ENCODE measurements around the gene GCKR. TPM values are rescaled to one million over a fixed set of nuclear protein-coding genes. Genes with fewer than 3 reads are reported as not detected.

Gene GCKR
- total and polyA plus RNA-seq, 2 of the 13 experiments (the other 11 are each of a cell fraction or from before 2014, with no cell fraction given), result 15.2 to 48.3 TPM

DNA sequence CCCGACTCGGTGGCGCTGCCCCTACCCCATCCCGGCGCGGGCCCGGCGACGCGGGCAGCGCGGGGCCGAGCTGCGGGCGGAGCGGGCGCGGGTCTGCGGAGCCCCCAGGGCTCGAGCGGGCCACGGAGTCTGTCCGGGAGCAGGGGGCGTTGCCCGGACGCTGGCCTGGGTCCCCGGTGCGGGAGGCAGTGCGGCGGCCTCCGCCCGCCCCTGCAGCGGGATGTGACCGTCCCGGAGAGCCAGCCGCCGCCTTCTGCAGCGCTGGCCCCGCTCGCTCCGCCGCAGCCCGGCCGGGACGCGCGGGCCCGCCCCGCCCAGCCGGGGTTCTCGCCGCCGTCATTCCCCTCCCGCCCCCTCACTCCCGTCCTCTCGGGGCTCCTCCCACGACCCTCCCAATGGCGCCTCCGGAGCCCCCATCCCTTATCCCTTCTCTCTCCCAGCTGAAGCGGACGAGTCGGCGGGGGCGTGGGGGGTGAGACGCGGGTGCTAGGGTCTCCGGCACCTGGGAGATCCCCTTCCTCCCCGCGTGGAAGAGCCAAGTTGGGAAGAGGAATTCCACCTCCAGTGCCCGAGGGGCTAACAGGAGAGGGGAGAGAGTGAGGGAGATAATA is 1.6 kb upstream of the GCKR start, which contains the start of gene FNDC4 (continued):
- TF ChIP-seq, protein P1, sequence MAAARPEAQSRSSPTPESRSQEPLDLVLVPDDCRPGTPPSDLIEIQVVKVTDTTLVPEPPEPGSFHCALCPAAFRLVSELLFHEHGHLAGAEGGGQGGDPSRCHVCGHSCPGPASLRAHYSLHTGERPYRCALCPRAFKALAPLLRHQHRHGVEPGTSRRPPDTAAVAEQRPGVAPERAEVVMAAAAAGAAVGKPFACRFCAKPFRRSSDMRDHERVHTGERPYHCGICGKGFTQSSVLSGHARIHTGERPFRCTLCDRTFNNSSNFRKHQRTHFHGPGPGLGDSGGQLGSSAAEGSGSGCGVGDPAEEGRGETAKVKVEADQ (CRISPR knock-in tag; IDR thresholded peaks at IDR 0.05; ENCODE audit: borderline replicate concordance), result peak; percentile 83; the same call in 1 of the 2 replicates
- TF ChIP-seq TMF1 (CRISPR knock-in tag; IDR thresholded peaks at IDR 0.05; ENCODE audit: low read depth), result peak; percentile 40; the same call in 1 of the 2 replicates
- TF ChIP-seq, protein P2, sequence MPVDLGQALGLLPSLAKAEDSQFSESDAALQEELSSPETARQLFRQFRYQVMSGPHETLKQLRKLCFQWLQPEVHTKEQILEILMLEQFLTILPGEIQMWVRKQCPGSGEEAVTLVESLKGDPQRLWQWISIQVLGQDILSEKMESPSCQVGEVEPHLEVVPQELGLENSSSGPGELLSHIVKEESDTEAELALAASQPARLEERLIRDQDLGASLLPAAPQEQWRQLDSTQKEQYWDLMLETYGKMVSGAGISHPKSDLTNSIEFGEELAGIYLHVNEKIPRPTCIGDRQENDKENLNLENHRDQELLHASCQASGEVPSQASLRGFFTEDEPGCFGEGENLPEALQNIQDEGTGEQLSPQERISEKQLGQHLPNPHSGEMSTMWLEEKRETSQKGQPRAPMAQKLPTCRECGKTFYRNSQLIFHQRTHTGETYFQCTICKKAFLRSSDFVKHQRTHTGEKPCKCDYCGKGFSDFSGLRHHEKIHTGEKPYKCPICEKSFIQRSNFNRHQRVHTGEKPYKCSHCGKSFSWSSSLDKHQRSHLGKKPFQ (CRISPR knock-in tag; IDR thresholded peaks at IDR 0.05; ENCODE audit: insufficient replicate concordance), result no peak
- no peak for TF ChIP-seq ZNF235 (CRISPR knock-in tag; IDR thresholded peaks at IDR 0.05; ENCODE audit: borderline replicate concordance)
- TF ChIP-seq, protein P3, sequence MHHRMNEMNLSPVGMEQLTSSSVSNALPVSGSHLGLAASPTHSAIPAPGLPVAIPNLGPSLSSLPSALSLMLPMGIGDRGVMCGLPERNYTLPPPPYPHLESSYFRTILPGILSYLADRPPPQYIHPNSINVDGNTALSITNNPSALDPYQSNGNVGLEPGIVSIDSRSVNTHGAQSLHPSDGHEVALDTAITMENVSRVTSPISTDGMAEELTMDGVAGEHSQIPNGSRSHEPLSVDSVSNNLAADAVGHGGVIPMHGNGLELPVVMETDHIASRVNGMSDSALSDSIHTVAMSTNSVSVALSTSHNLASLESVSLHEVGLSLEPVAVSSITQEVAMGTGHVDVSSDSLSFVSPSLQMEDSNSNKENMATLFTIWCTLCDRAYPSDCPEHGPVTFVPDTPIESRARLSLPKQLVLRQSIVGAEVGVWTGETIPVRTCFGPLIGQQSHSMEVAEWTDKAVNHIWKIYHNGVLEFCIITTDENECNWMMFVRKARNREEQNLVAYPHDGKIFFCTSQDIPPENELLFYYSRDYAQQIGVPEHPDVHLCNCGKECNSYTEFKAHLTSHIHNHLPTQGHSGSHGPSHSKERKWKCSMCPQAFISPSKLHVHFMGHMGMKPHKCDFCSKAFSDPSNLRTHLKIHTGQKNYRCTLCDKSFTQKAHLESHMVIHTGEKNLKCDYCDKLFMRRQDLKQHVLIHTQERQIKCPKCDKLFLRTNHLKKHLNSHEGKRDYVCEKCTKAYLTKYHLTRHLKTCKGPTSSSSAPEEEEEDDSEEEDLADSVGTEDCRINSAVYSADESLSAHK (CRISPR knock-in tag; IDR thresholded peaks at IDR 0.05; ENCODE audit: borderline replicate concordance), result no peak
- peak; percentile 88 for TF ChIP-seq ZNF263 (CRISPR knock-in tag; IDR thresholded peaks at IDR 0.05)
- no peak for TF ChIP-seq GTF3A (CRISPR knock-in tag; conservative IDR thresholded peaks at IDR 0.05)
- no peak for TF ChIP-seq IRX3 (CRISPR knock-in tag; IDR thresholded peaks at IDR 0.05; ENCODE audit: borderline replicate concordance, low read depth)
- TF ChIP-seq ZFY (CRISPR knock-in tag; IDR thresholded peaks at IDR 0.05), result peak; percentile 74
- TF ChIP-seq ZSCAN22 (CRISPR knock-in tag; IDR thresholded peaks at IDR 0.05), result no peak
- peak in 1 of 2 experiments; percentile 68; a peak in 2 of 4 replicates for TF ChIP-seq POLR2A (IDR thresholded peaks at IDR 0.05; ENCODE audit: insufficient read depth in 1 of 2, low read depth in 2 of 2, low read length in 2 of 2)
- TF ChIP-seq RBFOX2 (IDR thresholded peaks at IDR 0.05; ENCODE audit: low read depth, low read length), result peak; percentile 68
- TF ChIP-seq KDM5B (CRISPR knock-in tag; IDR thresholded peaks at IDR 0.05; ENCODE audit: borderline replicate concordance), result no peak; the same call in none of the 2 replicates
- TF ChIP-seq, protein P4, sequence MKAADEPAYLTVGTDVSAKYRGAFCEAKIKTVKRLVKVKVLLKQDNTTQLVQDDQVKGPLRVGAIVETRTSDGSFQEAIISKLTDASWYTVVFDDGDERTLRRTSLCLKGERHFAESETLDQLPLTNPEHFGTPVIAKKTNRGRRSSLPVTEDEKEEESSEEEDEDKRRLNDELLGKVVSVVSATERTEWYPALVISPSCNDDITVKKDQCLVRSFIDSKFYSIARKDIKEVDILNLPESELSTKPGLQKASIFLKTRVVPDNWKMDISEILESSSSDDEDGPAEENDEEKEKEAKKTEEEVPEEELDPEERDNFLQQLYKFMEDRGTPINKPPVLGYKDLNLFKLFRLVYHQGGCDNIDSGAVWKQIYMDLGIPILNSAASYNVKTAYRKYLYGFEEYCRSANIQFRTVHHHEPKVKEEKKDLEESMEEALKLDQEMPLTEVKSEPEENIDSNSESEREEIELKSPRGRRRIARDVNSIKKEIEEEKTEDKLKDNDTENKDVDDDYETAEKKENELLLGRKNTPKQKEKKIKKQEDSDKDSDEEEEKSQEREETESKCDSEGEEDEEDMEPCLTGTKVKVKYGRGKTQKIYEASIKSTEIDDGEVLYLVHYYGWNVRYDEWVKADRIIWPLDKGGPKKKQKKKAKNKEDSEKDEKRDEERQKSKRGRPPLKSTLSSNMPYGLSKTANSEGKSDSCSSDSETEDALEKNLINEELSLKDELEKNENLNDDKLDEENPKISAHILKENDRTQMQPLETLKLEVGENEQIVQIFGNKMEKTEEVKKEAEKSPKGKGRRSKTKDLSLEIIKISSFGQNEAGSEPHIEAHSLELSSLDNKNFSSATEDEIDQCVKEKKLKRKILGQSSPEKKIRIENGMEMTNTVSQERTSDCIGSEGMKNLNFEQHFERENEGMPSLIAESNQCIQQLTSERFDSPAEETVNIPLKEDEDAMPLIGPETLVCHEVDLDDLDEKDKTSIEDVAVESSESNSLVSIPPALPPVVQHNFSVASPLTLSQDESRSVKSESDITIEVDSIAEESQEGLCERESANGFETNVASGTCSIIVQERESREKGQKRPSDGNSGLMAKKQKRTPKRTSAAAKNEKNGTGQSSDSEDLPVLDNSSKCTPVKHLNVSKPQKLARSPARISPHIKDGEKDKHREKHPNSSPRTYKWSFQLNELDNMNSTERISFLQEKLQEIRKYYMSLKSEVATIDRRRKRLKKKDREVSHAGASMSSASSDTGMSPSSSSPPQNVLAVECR (CRISPR knock-in tag; IDR thresholded peaks at IDR 0.05; ENCODE audit: borderline replicate concordance), result peak; percentile 35; the same call in 1 of the 2 replicates
- TF ChIP-seq ZNF770 (CRISPR knock-in tag; IDR thresholded peaks at IDR 0.05), result 0 out of 2 replicates have a peak, but pooled peaks have one; percentile 35
- no peak for TF ChIP-seq REPIN1 (CRISPR knock-in tag; IDR thresholded peaks at IDR 0.05; ENCODE audit: borderline replicate concordance, low read depth)
- TF ChIP-seq TGIF2 (CRISPR knock-in tag; IDR thresholded peaks at IDR 0.05), result 0 out of 2 replicates have a peak, but pooled peaks have one; percentile 59

Measured in HepG2 (cell line).